Transverse colon (tissue), 3 donors: ENCODE measurements around the gene MYO5B.

ENCODE experiments used
- CTCF ChIP-seq, 5 experiments: fragments of 200-600 bp in 3 of 5; fragments of 450-650 bp in 2 of 5; sonication (generic) in 3 of 5; IDR thresholded peaks; 1 replicate in 2 of 5; 2 replicates in 3 of 5; pipeline ENCODE4 v1.5.1; 2016 to 2017; ENCODE audit warnings: antibody characterized with exemption in 5 of 5, inconsistent platforms in 3 of 5, mild to moderate bottlenecking in 2 of 5, moderate library complexity in 1 of 5
- POLR2A ChIP-seq: fragments of 450-650 bp; IDR thresholded peaks from one replicate; pipeline ENCODE4 v1.6.1; 2016; ENCODE audit warnings: antibody characterized with exemption, mild to moderate bottlenecking, moderate library complexity

GRCh38 chr18:49846718-49847470 is 348.1 kb downstream of the MYO5B start:
- no peak for TF ChIP-seq POLR2A
- TF ChIP-seq CTCF (IDR thresholded peaks at IDR 0.05): no peak
